Esophagus mucosa (tissue), 1 donor: ENCODE results near the gene KASH5. TPM values are rescaled to one million over a fixed set of nuclear protein-coding genes. Genes with fewer than 3 reads are reported as not detected.

Source experiments
- ATAC-seq: fragments of 200-7000 bp; cut with Tn5 transposase; one replicate; pipeline ENCODE4 v1.9.1; 2020
- total RNA-seq: library from RNA; stranded (reverse); gene quantifications from one replicate; pipeline ENCODE4 v1.2.4, GENCODE V29; 2023
- donor health status: DM: yes; HTN: yes; CAD: no.

The KASH5 gene, protein sequence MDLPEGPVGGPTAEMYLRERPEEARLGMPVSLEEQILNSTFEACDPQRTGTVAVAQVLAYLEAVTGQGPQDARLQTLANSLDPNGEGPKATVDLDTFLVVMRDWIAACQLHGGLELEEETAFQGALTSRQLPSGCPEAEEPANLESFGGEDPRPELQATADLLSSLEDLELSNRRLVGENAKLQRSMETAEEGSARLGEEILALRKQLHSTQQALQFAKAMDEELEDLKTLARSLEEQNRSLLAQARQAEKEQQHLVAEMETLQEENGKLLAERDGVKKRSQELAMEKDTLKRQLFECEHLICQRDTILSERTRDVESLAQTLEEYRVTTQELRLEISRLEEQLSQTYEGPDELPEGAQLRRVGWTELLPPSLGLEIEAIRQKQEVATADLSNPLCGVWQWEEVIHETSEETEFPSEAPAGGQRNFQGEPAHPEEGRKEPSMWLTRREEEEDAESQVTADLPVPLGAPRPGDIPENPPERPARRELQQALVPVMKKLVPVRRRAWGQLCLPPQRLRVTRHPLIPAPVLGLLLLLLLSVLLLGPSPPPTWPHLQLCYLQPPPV
- total RNA-seq, result not detected

DNA sequence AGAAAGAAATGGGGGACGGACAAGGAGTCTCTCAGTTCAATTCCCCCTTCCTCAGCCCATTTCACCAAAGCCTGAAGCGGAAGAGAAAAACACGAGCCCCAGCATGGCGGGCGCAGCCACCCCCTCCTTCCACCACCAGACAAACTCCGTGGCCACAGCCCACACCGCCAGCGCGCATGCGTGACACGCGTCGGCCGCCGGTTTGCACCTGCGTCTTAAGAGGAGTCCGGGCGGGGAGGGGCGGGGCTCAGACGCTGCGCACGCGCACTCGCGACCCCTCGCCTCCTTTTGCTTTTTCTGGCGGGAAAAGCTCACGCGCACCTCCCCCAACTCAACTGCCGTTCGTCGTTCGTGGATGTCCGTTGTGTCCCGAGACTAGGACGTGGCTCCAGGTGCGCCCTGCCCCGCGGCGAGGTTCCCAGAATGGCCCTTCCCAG is at the start of gene KASH5:
KASH5 (plus strand) TSS at position 314 of the 437 bp plus-strand sequence. CDS start 2,635 bp downstream, outside the sequence.
- ATAC-seq, result peak; percentile 53

DNA sequence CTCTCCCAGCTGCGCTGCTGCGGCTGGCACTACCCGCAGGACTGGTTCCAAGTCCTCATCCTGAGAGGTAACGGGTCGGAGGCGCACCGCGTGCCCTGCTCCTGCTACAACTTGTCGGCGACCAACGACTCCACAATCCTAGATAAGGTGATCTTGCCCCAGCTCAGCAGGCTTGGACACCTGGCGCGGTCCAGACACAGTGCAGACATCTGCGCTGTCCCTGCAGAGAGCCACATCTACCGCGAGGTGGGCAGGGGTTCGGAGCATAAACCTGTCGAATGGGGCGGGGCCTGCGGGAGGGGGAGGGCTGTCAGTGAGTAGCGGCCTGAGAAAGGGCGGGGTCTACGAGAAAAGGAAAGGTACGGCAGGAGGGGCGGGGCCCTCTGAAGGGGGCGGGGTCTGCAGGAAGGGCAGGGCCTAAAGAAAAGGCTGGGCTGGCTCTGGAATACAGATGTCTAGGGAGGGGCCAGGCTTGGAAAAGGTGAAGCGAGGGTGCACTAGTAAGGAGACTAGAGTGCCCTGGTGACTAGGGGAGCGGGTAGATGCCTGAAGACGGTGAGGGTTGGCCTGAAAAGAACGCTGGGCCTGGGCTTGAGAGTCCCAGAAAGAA is 49.3 kb upstream of the KASH5 start:
- ATAC-seq, result peak; percentile 82

DNA sequence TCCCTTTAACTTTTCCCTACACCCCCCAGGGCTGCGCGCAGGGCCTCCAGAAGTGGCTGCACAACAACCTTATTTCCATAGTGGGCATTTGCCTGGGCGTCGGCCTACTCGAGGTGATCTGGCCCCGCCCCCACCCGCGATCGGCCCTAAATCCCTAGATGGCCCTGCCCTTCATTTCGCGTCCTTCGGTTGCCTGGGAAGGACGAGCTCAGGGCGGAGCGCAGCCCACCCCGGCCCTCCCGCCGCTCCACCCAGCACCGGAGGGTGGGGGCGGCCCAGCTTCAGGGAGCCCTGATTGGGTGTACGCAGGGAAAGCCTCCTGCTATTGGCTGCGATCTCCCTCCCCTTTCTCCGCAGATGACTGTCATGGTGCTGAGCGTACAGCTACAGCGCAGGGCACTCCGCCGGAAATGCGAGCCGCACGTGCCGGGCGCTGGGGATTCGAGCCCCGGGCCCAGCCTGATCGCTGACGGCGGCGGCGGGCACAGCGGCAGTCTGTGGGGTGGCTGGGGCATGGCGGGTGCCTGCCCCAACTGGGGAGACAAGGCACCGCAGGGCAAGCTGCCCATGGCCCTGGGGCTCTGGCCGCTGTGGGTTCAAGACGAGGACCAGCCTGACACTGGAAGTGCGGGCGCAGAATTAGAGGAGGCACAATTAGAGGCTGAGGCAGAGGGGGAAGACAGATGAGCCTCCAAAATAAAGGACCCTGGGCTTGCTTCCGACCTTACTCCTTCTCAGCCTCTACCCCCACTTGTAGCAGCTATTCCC is 48.6 kb upstream of the KASH5 start:
- peak; percentile 85 for ATAC-seq

DNA sequence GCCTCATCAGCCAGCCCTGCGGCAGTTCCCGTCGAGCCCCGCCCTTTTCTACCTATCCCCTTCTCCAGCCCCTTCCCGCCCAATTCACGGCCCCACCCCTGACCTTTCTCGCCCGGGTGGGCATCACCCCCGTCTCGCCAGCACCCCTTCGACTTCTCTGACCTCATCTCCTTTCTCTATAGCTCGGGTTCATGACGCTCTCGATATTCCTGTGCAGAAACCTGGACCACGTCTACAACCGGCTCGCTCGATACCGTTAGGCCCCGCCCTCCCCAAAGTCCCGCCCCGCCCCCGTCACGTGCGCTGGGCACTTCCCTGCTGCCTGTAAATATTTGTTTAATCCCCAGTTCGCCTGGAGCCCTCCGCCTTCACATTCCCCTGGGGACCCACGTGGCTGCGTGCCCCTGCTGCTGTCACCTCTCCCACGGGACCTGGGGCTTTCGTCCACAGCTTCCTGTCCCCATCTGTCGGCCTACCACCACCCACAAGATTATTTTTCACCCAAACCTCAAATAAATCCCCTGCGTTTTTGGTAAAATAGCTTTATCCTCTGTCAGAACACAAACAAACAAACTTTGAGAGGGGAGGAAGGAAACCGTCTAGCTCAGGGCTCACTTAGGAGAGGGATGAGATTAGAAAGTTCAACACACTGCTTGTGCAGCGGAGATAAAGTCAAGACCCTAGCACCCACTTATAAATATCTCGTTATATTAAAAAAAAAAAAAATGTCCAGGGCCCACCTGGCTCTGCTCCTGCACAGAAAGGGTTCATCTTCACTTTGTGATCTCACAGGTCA is 47.8 kb upstream of the KASH5 start:
- ATAC-seq, result peak; percentile 13

DNA sequence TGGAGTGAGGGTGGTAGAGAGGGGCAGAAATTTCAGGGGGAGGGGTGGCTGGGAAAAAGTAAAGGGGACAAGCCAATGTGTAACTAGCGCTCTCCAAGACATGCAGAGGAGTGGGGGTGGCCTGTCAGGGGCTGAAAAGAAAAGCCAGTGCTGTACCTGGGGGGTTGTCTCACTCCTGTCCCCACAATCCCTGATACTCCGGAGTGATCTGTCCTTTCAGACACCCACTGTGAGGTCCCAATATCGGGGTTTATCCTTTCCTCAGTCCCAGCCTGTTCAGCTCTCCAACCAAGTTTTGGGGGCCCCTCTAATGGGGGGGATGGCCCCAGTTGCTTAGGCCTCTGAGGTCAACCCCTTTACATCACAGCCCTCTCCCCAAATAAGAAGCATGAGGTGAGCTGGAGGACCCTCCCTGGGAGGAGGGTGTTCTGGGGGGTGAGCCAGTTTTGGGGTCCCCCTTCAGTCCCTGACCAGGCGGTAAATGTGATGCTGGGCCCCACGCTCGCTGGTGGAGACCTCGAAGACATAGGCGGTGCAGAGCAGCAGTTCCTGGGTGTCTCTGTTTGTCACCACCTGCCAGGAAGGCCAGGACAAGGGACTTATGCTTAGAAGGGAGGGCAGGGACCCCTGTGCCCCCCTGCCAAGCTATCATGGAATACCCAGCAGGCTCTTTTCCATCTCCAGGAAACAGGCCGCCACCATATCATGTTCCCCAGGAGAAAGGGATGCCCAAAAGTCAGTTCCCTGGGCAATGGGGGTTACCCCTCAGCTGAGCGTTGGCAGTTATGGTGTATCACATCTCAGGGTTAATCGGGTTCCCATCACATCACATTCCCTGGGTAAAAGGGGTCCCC is 47.0 kb upstream of the KASH5 start:
- ATAC-seq, result no peak

DNA sequence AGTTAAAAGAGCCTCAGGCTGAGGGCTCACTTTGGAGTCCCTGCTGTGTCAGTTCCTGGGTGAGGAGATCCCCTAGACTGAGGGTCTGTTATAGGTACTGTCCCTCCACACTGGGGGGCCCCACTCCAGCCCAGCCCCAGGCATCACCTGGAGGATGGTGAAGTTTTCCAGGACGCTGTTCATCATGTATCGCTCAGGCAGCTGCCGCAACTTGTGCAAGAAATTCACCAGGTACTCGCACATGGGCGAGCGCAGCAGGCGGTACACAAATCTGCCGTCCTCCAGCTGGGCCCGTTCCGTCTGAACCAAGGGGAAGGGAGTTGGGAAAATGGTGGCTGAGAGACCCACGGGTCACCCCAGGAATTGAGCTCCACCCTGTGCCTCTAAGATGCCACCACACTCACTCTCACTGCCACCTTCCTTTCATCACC is 45.7 kb upstream of the KASH5 start:
- ATAC-seq, result no peak

DNA sequence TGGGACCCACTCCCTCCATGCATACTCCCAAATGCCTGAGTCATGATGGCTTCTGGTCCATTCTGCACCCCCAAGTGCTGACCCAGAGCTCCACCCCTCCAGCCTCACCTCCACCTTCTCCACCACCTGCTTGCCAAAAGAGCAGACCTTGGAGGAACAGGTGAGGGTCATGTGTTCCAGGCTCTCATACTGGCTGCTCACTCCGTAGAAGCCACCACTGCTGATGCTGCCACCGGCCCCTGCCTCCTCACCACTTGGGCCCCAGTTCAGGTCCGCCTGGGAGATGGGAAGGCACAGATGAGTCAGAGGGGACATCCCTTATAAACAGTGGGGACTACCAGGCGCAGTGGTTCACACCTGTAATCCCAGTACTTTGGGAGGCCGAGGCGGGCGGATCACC is 44.9 kb upstream of the KASH5 start:
- ATAC-seq, result no peak

DNA sequence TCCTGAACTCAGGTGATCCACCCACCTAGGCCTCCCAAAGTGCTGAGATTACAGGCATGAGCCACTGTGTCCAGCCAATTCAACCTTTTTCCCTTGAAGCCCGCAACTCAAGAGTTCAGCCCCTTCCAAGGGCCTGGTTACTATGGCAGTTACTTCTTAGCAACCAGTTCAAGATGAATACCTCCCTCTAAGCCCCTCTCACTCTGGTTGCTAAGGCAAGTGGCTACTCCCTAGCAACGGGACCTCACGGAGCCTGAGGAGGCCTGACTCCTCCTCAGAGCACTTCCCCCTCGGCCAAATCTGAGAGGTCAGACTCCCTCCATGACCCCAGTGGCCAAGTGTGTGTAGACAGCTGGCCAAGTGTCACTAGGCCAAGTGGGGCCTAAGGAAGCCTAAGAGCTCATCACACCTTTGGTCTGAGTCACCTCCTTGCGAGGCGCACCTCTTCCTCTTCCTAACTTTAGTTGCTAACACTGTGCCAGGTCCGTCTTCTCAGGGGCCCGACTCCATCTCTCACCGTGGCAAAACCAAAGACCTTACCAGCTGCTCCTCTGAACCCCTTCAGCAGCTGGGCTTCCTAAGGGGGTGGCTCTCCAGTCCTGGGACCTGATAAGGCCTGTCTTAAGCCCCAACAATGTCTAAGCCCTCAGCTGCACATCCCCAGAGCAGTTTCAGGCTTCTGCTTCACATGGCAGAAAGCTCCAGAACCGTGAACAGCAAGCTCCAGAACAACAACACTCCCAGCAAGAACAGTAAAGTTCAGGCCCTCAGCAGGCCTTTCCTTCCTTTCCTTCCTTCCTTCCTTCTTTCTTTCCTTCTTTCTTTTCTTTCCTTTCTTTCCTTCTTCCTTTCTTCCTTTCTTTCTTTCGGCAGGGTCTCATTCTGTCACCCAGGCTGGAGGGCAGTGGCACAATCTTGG is 43.3 kb upstream of the KASH5 start:
- no peak for ATAC-seq

DNA sequence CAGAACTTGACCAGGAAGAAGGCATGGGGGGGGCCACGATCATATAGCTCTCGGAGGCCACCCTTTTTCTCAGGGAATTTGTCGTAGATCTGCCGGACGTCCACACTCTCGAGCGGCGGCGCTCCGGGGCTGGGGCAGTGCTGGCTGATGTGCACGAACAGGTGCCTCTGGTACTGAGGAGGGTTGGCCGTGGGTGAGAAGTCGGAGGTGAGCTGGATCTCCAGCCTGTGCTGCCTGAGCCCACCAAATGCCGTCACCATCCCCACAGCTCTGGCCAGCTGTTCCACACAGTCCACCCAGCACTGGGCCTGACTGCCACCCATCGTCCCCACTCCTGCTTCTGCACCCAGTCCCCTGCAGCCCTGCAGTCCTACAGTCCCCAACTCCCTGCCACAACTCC is 40.9 kb upstream of the KASH5 start:
- ATAC-seq, result no peak

DNA sequence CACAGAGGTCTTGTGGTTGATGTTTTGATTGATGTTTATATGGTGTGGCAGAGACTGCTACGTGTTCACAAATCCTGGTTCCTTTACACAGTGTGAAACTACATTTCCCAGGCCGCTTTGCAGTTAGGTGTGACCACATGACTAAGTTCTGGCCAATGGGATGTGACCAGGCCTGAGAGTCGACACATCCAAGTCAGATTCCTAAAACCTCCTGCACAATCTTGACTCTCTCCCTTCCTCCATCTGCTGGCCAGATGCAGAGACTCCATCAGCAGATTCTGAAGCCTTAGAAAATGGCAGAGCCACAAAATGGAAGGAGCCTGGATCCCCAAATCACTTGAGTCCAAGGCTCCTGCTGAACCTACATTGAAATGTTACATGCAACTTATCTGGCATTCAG is 40.2 kb upstream of the KASH5 start:
- ATAC-seq, result peak; percentile 85

DNA sequence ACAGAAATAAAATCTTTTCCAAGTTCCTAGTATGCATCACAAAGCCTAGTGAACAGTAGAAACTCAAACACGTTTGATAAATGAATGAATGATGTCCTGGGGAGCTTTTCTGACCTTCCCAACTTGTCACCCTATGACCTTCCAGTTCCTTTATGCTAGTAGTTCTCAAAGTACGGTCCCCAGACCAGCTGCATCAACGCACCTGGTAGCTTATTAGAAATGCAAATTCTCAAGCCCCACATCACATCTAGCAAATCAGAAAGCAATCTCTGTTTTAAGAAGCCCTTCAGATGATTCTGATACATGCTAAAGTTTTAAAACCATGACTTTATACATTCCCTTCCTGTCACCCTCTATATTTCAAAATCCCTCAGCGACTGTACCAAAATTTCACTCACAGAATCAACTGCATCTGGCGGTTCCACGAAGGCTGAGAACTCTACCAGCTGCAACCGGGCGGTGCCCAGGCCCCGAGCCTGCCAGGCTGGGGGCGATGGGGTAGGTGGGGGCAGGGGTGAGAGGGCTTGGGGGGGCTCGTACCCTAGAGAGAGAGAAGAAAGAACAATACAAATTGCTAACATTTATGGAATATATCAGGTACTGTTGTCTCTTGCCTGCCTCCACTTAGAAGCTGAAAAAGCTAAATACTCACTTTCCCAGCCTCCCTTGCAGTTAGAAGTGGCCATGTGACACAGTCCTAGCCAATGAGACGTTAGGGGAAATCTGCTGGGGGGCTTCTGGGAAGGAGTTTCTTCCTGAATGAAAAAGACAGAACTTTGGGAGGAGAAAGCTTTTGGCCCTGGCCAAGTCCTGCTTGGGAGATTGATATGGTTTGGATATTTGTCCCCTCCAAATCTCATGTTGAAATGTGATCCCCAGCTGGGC is 39.5 kb upstream of the KASH5 start:
- no peak for ATAC-seq

DNA sequence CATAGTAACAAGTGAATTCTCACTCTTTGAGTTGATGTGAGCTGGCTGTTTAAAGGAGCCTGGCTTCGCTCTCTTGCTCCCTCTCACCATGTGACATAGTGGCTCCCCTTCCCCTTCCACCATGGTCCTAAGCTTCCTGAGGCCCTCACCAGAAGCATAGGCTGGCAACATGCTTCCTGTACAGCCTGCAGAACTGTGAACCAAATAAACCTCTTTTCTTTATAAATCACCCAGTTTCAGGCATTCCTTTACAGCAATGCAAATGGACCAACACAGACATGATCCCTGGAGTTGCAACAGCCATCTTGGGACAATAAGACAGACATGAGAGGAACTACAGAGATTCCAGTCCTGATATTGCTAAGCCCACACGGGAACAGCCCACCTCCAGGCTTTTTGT is 38.5 kb upstream of the KASH5 start:
- ATAC-seq, result no peak

DNA sequence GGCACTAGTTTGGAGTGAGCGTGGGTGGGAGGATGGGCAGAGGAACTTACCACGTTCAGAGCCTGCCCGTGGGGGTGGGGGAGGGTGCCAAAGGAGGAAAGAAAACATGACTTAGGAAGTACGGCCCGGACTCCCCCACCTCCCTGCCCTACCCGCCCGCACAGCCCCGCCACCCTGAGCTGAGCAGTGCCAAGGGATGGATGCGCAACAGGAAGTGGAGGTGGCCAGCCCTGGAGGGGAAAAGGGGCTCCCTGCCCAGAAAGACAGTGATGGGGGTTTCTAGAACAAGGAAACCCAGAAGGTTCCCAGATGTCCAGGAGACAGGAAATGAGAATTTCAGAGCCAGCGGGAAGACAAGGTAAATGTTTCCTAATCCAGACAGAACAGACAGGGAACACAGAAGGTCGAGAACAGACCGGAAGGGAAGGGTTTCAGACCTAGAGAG is 32.1 kb upstream of the KASH5 start:
- peak; percentile 23 for ATAC-seq

DNA sequence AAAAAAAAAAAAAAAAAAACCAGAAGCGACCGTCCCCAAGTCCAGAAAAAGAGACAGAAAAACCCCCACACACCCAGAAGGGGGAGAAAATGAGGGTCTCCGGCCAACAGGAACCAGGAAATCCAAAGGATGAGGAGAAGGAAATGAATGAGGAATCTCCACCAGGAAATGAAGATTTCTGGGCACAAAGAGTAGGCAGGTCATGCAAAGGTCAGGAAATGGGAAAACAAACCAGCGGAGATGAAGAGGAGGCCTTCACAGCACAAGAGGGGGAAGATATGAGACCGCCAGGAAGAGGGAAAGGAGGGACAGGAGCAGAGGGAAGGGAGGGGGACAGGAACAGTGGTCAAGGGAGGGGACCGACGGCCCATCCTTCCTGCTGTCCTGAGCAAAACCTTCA is 31.7 kb upstream of the KASH5 start:
- no peak for ATAC-seq

DNA sequence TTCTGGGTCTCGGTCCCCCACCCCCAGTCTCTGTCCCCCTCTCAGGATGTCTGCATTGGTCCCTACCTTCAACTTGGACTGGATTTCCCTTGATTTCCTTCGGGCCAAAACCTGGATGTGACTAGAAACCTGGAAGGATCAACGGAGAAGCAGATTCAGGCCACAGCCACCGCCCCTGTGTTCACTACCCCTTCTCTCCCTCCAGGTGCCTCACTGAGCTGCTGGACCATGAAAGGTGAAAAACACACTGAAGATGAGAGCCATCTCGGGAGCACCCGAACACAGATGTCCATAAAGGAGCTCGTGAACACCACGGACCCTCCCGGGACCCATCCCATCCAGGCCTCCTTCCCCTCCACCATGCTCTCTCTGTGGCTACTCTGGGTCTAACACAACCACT is 30.9 kb upstream of the KASH5 start:
- no peak for ATAC-seq

DNA sequence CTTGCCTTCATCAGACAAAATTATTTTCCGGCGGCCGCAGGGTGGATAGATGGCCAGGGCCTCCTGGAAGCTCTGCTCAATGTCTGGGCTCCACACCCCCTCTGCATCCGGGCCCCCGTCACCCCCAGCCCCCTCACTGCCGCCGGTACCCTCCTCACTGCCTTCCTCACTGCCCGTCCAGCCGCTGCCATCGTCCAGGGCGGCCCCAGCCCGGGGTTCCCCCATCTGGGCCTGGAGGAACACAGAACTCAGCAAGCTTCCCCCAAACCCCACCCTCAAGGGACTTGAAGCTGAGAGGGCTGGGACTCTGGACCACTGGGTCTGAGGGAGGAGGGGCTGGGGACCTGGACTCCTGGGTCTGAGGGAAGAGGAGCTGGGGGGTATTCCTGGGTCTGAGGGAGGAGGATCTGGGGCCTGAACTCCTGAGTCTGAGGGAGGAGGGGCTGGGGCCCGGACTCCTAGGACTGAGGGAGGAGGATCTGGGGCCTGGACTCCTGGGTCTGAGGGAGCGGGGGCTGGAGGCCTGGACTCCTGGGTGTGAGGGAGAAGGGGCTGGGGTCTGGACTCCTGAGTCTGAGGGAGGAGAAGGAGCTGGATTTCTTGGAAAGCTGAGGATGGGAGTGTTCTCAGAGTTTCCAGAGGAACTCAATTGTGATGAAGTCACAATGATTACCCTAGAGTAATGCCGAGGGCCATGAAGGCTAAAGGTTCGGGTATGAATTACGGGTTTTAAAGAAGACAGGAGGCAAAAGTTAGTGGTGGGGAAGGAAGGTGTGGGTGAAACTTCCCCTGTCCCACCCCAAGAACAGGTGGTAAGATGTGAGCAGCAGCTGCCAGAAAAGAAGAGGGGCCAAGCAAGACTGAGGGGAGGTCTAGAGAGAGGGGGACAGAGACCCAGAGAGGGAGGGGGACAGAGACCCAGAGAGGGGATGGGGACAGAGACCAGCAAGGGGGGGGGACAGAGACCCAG is 27.9 kb upstream of the KASH5 start:
- no peak for ATAC-seq

DNA sequence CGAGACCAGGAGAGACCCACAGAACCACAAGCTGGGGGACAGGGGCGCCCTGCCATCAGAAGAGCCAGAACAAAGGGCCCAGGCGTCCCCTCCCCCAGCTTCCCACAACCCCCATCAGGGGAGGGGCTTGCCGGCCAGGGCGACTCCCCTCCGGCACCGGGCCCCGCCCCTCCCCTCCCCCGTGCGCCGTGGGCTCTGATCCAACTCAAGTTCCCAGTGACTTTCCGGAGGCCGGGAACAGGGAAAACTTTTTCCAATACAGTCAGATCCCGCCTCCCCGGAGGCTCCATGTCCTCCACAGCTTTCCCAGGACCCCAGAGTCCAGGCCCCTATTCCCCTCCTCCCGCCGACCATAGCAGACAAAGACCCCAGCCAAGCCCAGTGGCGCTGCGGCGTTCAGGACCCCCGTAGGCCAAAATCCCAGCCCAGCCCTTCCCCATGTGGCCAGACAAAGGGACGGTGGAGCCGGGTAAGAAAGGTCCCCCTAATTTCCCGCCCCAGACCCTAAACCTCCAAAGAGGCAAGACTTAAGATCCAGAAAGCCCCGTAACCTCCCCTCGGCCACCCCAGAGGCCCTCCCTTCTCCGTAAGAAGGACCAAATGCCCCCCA is 26.5 kb upstream of the KASH5 start:
- ATAC-seq, result peak; percentile 7
